ENCODE measurements around the gene ZNF414. TPM values are rescaled to one million over a fixed set of nuclear protein-coding genes. Genes with fewer than 3 reads are reported as not detected.
"Not testable (repeated sequence)": the region's sequence is repeated elsewhere in the genome, so short reads cannot be mapped to it uniquely, and the experiment has no call there.

The ZNF414 gene
- 10 to 100 TPM in 2 of 4 donors, 1 to 10 TPM in 2; 3.6 to 18.9 (median 10.3) TPM for total RNA-seq

GRCh38 chr19:8513687-8514504 lies at the start of gene ZNF414:
ZNF414 (minus strand) TSS chr19:8514167; CDS start chr19:8514046, 121 bp downstream.
- TF ChIP-seq EP300 (IDR thresholded peaks at IDR 0.05), result no peak
- peak; percentile 74 for TF ChIP-seq POLR2AphosphoS5 (IDR thresholded peaks at IDR 0.05)
- peak; percentile 66 to 82 for TF ChIP-seq POLR2A (IDR thresholded peaks at IDR 0.05)
- peak in 1 of 4 experiments; percentile 3 for TF ChIP-seq CTCF (IDR thresholded peaks at IDR 0.05)
- peak; percentile 98 for ATAC-seq
- Histone ChIP-seq H3K36me3 (peaks cover 0 to 16% of the 10 kb centered on the region in 2 donors), H3K4me3 (peak within 1 kb of the TSS; percentile 81 to 85), H3K27ac (peak within 1 kb of the TSS; percentile 94 to 100 (median 98)), H3K4me1 (peaks cover 4 to 34% (median 23%) of the 10 kb centered on the region in 3 donors), H3K9me3 (no peaks in the 10 kb centered on the region), H3K27me3 (no peaks in the 10 kb centered on the region)
- WGBS, 2 donors (ENCODE audit: low coverage in 1 of 2), result 1 to 2% methylated on average over 13 to 18 of the region's 70 CpGs

GRCh38 chr19:8561075-8561764 lies 47.3 kb upstream of the ZNF414 start:
- 71 to 77% methylated on average over 2 of the region's 2 CpGs for WGBS, 2 donors (ENCODE audit: low coverage in 1 of 2)
- Histone ChIP-seq H3K4me3 (no peak overlapping the region), H3K27ac (no peak overlapping the region), H3K27me3 (no peaks in the 10 kb centered on the region), H3K4me1 (no peaks in the 10 kb centered on the region), H3K9me3 (no peaks in the 10 kb centered on the region), H3K36me3 (no peaks in the 10 kb centered on the region)
- ATAC-seq, result no peak
- TF ChIP-seq POLR2A (IDR thresholded peaks at IDR 0.05) (no peak), EP300 (IDR thresholded peaks at IDR 0.05) (no peak), POLR2AphosphoS5 (IDR thresholded peaks at IDR 0.05) (no peak), CTCF (IDR thresholded peaks at IDR 0.05) (no peak)

- H3K4me3 ChIP-seq, result no peak overlapping the region
- H3K4me1 ChIP-seq, result no peaks in the 10 kb centered on the region
- no peaks in the 10 kb centered on the region for H3K9me3 ChIP-seq
- TF ChIP-seq POLR2A (IDR thresholded peaks at IDR 0.05), result no peak
- no peak for TF ChIP-seq CTCF (IDR thresholded peaks at IDR 0.05)
- TF ChIP-seq EP300 (IDR thresholded peaks at IDR 0.05), result no peak
- no peak for TF ChIP-seq POLR2AphosphoS5 (IDR thresholded peaks at IDR 0.05)
- no peak overlapping the region for H3K27ac ChIP-seq
- 46% methylated on average over 2 of the region's 2 CpGs; no CpG with 5 or more reads in 1 of the 2 donors for WGBS, 2 donors (ENCODE audit: low coverage in 1 of 2)
- H3K27me3 ChIP-seq, result no peaks in the 10 kb centered on the region
- H3K36me3 ChIP-seq, result no peaks in the 10 kb centered on the region
- ATAC-seq, result no peak
These were observed 44.4 kb upstream of the ZNF414 start for GRCh38 chr19:8558325-8558724.

GRCh38 chr19:8557642-8558238 lies 43.8 kb upstream of the ZNF414 start:
- 70 to 72% methylated on average over 2 to 5 of the region's 6 CpGs for WGBS, 2 donors (ENCODE audit: low coverage in 1 of 2)

GRCh38 chr19:8553729-8554128 lies 39.8 kb upstream of the ZNF414 start:
- not testable (repeated sequence) for ATAC-seq, H3K27me3 ChIP-seq, H3K27ac ChIP-seq, H3K4me1 ChIP-seq, H3K9me3 ChIP-seq, H3K4me3 ChIP-seq
- 100% methylated on average over 2 of the region's 7 CpGs; no CpG with 5 or more reads in 1 of the 2 donors for WGBS, 2 donors (ENCODE audit: low coverage in 1 of 2)
- peaks cover 0 to 13% of the 10 kb centered on the region in 2 donors for H3K36me3 ChIP-seq

More at GRCh38 chr19:8557642-8558238, 43.8 kb upstream of the ZNF414 start:
- Histone ChIP-seq H3K27ac (no peak overlapping the region), H3K4me1 (no peaks in the 10 kb centered on the region), H3K27me3 (no peaks in the 10 kb centered on the region), H3K36me3 (no peaks in the 10 kb centered on the region), H3K9me3 (no peaks in the 10 kb centered on the region), H3K4me3 (no peak overlapping the region)
- ATAC-seq, result no peak
- TF ChIP-seq CTCF (IDR thresholded peaks at IDR 0.05) (no peak), POLR2AphosphoS5 (IDR thresholded peaks at IDR 0.05) (no peak), EP300 (IDR thresholded peaks at IDR 0.05) (no peak), POLR2A (IDR thresholded peaks at IDR 0.05) (no peak)

Measured in gastroesophageal sphincter (tissue), 4 donors.